ENCODE data around the gene LANCL3. TPM values are rescaled to one million over a fixed set of nuclear protein-coding genes. Genes with fewer than 3 reads are reported as not detected.

The LANCL3 gene
- total RNA-seq, 2 experiments from 2014 or later, result 0.04 TPM; not detected in 1

DNA sequence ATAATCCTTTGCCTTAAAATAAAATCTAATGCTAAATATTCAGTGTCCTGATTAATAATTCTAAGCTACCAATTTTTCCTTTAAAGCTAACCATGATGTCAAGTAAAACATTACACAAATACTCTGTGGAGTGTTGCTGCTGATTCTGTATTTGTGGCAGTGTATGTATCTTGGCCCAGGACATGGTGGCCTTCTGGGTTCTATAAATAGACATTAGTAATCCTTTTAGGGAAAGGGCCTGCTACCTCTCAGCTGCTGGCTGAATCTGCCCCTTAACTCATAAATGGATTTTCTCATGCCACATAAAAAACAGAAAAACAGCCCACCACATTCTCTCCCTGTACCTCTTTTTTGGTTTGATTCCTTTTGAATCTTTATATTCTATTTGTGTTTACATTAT is 113.0 kb downstream of the LANCL3 start:
- no peak for TF ChIP-seq EZH2phosphoT487 (IDR thresholded peaks at IDR 0.05; ENCODE audit: borderline replicate concordance, low read depth, low read length)
- TF ChIP-seq, protein P1, sequence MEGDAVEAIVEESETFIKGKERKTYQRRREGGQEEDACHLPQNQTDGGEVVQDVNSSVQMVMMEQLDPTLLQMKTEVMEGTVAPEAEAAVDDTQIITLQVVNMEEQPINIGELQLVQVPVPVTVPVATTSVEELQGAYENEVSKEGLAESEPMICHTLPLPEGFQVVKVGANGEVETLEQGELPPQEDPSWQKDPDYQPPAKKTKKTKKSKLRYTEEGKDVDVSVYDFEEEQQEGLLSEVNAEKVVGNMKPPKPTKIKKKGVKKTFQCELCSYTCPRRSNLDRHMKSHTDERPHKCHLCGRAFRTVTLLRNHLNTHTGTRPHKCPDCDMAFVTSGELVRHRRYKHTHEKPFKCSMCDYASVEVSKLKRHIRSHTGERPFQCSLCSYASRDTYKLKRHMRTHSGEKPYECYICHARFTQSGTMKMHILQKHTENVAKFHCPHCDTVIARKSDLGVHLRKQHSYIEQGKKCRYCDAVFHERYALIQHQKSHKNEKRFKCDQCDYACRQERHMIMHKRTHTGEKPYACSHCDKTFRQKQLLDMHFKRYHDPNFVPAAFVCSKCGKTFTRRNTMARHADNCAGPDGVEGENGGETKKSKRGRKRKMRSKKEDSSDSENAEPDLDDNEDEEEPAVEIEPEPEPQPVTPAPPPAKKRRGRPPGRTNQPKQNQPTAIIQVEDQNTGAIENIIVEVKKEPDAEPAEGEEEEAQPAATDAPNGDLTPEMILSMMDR (conservative IDR thresholded peaks at IDR 0.05; ENCODE audit: low read length), result no peak
- no peak overlapping the region for H3K4me3 ChIP-seq (ENCODE audit: low read depth, low read length, poor library complexity, severe bottlenecking)
- no peaks in the 10 kb centered on the region for H4K20me1 ChIP-seq (ENCODE audit: insufficient read depth, low read length)

DNA sequence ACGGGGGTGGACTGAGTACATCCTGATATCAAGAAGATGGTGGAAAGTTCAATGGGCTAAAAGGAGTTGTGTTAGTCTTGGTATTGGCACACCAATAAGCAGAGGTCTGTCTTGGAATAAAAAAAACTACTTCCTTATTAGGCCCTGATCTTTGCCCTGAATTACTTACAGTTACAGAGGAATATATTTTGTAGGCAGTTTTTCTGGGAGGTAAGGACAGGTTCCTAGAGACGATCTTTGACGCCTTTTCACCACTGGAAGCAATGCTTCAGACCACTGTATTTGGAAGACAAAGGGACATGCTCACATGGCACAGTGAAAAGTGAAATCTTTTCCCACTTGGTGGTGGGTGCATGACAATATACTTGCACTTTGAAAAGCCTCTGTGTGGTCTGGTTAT is 113.5 kb downstream of the LANCL3 start:
- H3K36me3 ChIP-seq (ENCODE audit: insufficient read depth, low read length), result no peaks in the 10 kb centered on the region
- POLR2A ChIA-PET, result no interaction called here
- TF ChIP-seq, protein P1 (conservative IDR thresholded peaks at IDR 0.05; ENCODE audit: low read length), result no peak
- TF ChIP-seq EZH2phosphoT487 (IDR thresholded peaks at IDR 0.05; ENCODE audit: borderline replicate concordance, low read depth, low read length), result no peak
- H3K4me2 ChIP-seq (ENCODE audit: low read length), result no peak overlapping the region
- intact Hi-C loops (cut with micrococcal nuclease; ENCODE audit: unreplicated experiment), result no loop called here
- CTCF ChIA-PET (ENCODE audit: unreplicated experiment), result no interaction called here
- no peaks in the 10 kb centered on the region for H3K9me3 ChIP-seq (ENCODE audit: low read length)
- H3K4me3 ChIP-seq (ENCODE audit: low read depth, low read length, poor library complexity, severe bottlenecking), result no peak overlapping the region
- H4K20me1 ChIP-seq (ENCODE audit: insufficient read depth, low read length), result no peaks in the 10 kb centered on the region
- H3K4me1 ChIP-seq (ENCODE audit: insufficient read depth, low read length, poor library complexity, severe bottlenecking), result no peaks in the 10 kb centered on the region
- H3K9me2 ChIP-seq (ENCODE audit: insufficient read depth, low read length), result no peaks in the 10 kb centered on the region
- DNase-seq (ENCODE audit: low spot score), result no peak
- no peak overlapping the region for H3K27ac ChIP-seq (ENCODE audit: low read depth, low read length, poor library complexity, severe bottlenecking)
- no peaks in the 10 kb centered on the region for H3K79me2 ChIP-seq (ENCODE audit: insufficient read depth, low read depth, low read length)
- no peak overlapping the region for H2AFZ ChIP-seq (ENCODE audit: low read length)
- BruUV-seq (replicated peaks), result no TSS peak

More for the DNA sequence above, 113.0 kb downstream of the LANCL3 start:
- Histone ChIP-seq H3K27ac (ENCODE audit: low read depth, low read length, poor library complexity, severe bottlenecking) (no peak overlapping the region), H3K79me2 (ENCODE audit: insufficient read depth, low read depth, low read length) (no peaks in the 10 kb centered on the region), H3K9me2 (ENCODE audit: insufficient read depth, low read length) (no peaks in the 10 kb centered on the region), H2AFZ (ENCODE audit: low read length) (no peak overlapping the region), H3K4me1 (ENCODE audit: insufficient read depth, low read length, poor library complexity, severe bottlenecking) (no peaks in the 10 kb centered on the region), H3K9me3 (ENCODE audit: low read length) (no peaks in the 10 kb centered on the region), H3K4me2 (ENCODE audit: low read length) (no peak overlapping the region), H3K36me3 (ENCODE audit: insufficient read depth, low read length) (no peaks in the 10 kb centered on the region)
- POLR2A ChIA-PET, result interaction anchor here (0.6 kb wide), 1 partner anchor 1084 kb away, joined by 3 read pairs; no protein-coding TSS in a partner anchor
- intact Hi-C loops (cut with micrococcal nuclease; ENCODE audit: unreplicated experiment), result no loop called here
- no TSS peak for BruUV-seq (replicated peaks)
- no peak for DNase-seq (ENCODE audit: low spot score)
- CTCF ChIA-PET (ENCODE audit: unreplicated experiment), result no interaction called here

DNA sequence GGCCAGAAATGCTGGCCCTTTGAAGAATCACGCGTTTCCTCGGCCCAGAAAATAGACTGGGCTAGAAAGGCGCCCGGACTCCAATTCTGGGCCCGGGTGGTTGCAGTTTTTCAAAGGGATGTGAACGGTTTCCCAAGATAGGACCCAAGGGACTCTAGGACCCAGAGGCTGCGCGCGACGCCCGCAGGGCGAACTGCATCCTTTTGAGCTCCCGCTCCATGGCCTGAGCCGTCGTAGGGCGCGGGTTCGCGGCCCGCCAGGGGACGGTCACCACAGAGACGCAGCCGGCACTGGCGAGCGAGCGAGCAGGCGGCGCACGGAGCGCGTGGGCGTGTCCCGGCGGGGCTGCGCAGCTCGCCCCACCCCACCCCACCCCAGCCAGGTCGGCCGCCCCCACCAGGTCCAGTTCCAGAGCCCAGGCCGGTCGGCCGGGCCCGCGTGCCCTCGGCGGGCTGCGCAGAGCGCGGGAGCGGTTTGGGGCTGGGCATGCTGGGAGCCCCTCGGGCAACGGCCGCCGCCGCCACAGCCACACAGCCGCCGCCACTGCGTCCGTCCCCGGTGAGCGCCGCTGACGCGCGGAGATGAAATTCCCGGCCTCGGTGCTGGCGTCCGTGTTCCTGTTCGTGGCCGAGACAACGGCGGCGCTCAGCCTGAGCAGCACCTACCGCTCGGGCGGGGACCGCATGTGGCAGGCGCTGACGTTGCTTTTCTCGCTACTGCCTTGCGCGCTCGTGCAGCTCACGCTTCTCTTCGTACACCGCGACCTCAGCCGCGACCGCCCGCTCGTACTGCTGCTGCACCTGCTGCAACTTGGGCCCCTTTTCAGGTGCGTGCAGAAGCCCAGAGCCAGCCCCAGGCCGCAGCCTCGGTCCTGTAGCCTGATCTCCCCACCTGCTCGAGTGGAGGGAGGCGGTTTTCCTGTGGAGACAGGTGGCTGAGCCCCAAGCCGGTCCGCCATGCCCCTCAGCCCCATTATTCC is 114.2 kb downstream of the LANCL3 start, which contains the start of gene XK:
Gene XK, plus strand, starts transcription at position 411 of the 979 bp plus-strand sequence. Its CDS starts 171 bp downstream, at position 582.
- Histone ChIP-seq H3K9me3 (ENCODE audit: low read length) (no peaks in the 10 kb centered on the region), H3K4me1 (ENCODE audit: insufficient read depth, low read length, poor library complexity, severe bottlenecking) (no peaks in the 10 kb centered on the region), H4K20me1 (ENCODE audit: insufficient read depth, low read length) (no peaks in the 10 kb centered on the region), H3K9me2 (ENCODE audit: insufficient read depth, low read length) (no peaks in the 10 kb centered on the region), H3K79me2 (ENCODE audit: insufficient read depth, low read depth, low read length) (no peaks in the 10 kb centered on the region), H3K27ac (ENCODE audit: low read depth, low read length, poor library complexity, severe bottlenecking) (no peak within 1 kb of the TSS), H3K36me3 (ENCODE audit: insufficient read depth, low read length) (no peaks in the 10 kb centered on the region), H2AFZ (ENCODE audit: low read length) (no peak within 1 kb of the TSS), H3K4me2 (ENCODE audit: low read length) (no peak within 1 kb of the TSS), H3K4me3 (ENCODE audit: low read depth, low read length, poor library complexity, severe bottlenecking) (no peak within 1 kb of the TSS)
- POLR2A ChIA-PET, result interaction anchor here (1.1 kb wide), 1 partner anchor 26 kb away, joined by 3 read pairs; no protein-coding TSS in a partner anchor
- no TSS peak for BruUV-seq (replicated peaks)
- no peak for DNase-seq (ENCODE audit: low spot score)
- CTCF ChIA-PET (ENCODE audit: unreplicated experiment), result interaction anchor here (0.6 kb wide), 1 partner anchor 522 kb away, joined by 4 read pairs; no protein-coding TSS in a partner anchor
- TF ChIP-seq EZH2phosphoT487 (IDR thresholded peaks at IDR 0.05; ENCODE audit: borderline replicate concordance, low read depth, low read length), result no peak
- TF ChIP-seq, protein P1 (conservative IDR thresholded peaks at IDR 0.05; ENCODE audit: low read length), result no peak
- intact Hi-C loops (cut with micrococcal nuclease; ENCODE audit: unreplicated experiment), result no loop called here

Data from OCI-LY7 (cell line).